ENCODE results near the gene SPOCK2.

- TF ChIP-seq CTCF (conservative IDR thresholded peaks at IDR 0.05; ENCODE audit: low read depth, low read length) (no peak), EZH2 (IDR thresholded peaks at IDR 0.05; ENCODE audit: borderline replicate concordance, low read depth, low read length, poor library complexity, severe bottlenecking) (no peak)
Measured at GRCh38 chr10:72072639-72073038, 15.7 kb downstream of the SPOCK2 start.
